ENCODE data around the gene GPR15LG. TPM values are rescaled to one million over a fixed set of nuclear protein-coding genes. Genes with fewer than 3 reads are reported as not detected.

The GPR15LG gene
- total and polyA plus RNA-seq, 2 experiments from 2014 or later, result not detected

DNA sequence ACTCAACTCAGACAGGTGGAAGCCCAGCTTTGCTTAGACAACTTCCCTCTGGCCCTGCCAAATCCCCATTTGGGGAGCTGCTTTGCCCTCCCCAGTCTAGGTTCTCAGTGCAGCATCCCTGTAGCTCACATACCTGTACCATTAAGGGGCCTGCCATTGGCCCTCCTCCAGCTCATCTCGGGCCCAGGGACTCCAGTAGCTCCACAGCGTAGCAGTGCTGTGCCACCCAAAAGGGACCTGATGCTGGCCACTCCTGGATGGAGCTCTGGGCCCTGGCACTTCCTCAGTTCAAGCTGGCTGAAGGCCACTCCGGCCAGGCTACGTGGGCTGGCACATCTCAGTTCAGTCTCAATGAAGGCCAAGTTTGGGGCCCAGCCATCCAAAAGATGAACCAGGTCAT lies 60.3 kb downstream of the GPR15LG start:
- Histone ChIP-seq H3K36me3 (no peaks in the 10 kb centered on the region), H3K27ac (no peak overlapping the region), H3K9me3 (ENCODE audit: low read depth) (no peaks in the 10 kb centered on the region), H3K4me1 (ENCODE audit: low read depth) (no peaks in the 10 kb centered on the region), H3K27me3 (peaks cover 5% of the 10 kb centered on the region), H3K4me3 (no peak overlapping the region)
- DNase-seq (ENCODE audit: low read depth in 1 of 2, low spot score in 1 of 2), result no peak
- TF ChIP-seq CTCF (IDR thresholded peaks at IDR 0.05; ENCODE audit: low read depth, low read length), result no peak

- DNase-seq (ENCODE audit: low read depth in 1 of 2, low spot score in 1 of 2), result no peak
- no peaks in the 10 kb centered on the region for H3K36me3 ChIP-seq
- no peak overlapping the region for H3K4me3 ChIP-seq
- TF ChIP-seq CTCF (IDR thresholded peaks at IDR 0.05; ENCODE audit: low read depth, low read length), result no peak
- no peak overlapping the region for H3K27ac ChIP-seq
- peaks cover 5% of the 10 kb centered on the region for H3K27me3 ChIP-seq
- H3K4me1 ChIP-seq (ENCODE audit: low read depth), result no peaks in the 10 kb centered on the region
- no peaks in the 10 kb centered on the region for H3K9me3 ChIP-seq (ENCODE audit: low read depth)
These were observed 60.9 kb downstream of the GPR15LG start for GRCh38 chr10:84234479-84234878.

Other genes with a start within 250 kb of the GPR15LG start
- 213 and 332 TPM in 2 replicates for gene GHITM, start 34.3 kb upstream of the GPR15LG start, total RNA-seq
- 298 and 409 TPM in 2 replicates for gene GHITM, start 34.3 kb upstream of the GPR15LG start, polyA plus RNA-seq
- 0.12 and 0.18 TPM in 2 replicates for gene CDHR1, start 20.7 kb downstream of the GPR15LG start, total RNA-seq
- 0.59 and 0.72 TPM in 2 replicates for gene CDHR1, start 20.7 kb downstream of the GPR15LG start, polyA plus RNA-seq
- gene LRIT2, start 51.7 kb downstream of the GPR15LG start, total RNA-seq, result not detected in 2 replicates
- not detected in 2 replicates for gene LRIT2, start 51.7 kb downstream of the GPR15LG start, polyA plus RNA-seq
- gene LRIT1, start 67.7 kb downstream of the GPR15LG start, total RNA-seq, result not detected in 2 replicates
- gene LRIT1, start 67.7 kb downstream of the GPR15LG start, polyA plus RNA-seq, result not detected in 2 replicates
- not detected in 2 replicates for gene RGR, start 71.3 kb downstream of the GPR15LG start, total RNA-seq
- gene RGR, start 71.3 kb downstream of the GPR15LG start, polyA plus RNA-seq, result not detected in 2 replicates
- gene CCSER2, start 154.8 kb downstream of the GPR15LG start, total RNA-seq, result 17.7 and 22.5 TPM in 2 replicates
- 32.9 and 34.7 TPM in 2 replicates for gene CCSER2, start 154.8 kb downstream of the GPR15LG start, polyA plus RNA-seq